ENCODE data around the gene RAET1L.

DNA sequence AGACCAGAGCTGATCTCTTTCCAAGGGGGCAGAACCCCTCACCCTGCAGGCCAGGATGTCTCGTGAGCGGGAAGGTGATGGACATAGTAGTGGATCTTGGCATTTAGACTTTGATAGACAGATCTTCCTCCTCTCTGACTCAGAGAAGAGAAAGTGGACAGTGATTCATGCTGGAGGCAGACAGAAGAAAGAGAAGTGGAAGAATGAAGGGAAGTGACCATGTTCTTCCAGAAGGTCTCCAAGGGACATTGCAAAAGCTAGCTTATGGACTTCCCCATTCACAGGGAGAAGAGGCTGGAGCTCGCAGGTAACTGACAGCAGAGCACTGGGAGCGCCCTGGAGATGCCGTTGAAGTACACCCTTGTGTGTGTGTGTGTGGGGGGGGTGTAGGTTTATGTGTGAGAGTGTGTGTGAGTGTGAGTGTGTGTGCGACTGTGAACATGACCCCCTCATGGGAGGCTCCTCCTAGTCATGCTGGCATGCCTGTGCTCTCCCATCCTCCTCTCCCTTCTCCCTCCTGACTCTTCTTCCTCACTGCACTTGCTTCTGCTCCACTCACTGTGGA, 8.0 kb upstream of the RAET1L start:
- TF ChIP-seq POLR2A (IDR thresholded peaks at IDR 0.05; ENCODE audit: low read depth, low read length) (no peak), CEBPB (IDR thresholded peaks at IDR 0.05; ENCODE audit: low read depth, low read length) (no peak), MXI1 (IDR thresholded peaks at IDR 0.05; ENCODE audit: borderline replicate concordance, low read depth, low read length) (no peak), RFX5 (IDR thresholded peaks at IDR 0.05; ENCODE audit: low read depth, low read length) (no peak), MAZ (IDR thresholded peaks at IDR 0.05; ENCODE audit: borderline replicate concordance, low read depth, low read length) (no peak), RCOR1 (IDR thresholded peaks at IDR 0.05; ENCODE audit: insufficient replicate concordance, low read length) (no peak)
- TF ChIP-seq, protein P1, sequence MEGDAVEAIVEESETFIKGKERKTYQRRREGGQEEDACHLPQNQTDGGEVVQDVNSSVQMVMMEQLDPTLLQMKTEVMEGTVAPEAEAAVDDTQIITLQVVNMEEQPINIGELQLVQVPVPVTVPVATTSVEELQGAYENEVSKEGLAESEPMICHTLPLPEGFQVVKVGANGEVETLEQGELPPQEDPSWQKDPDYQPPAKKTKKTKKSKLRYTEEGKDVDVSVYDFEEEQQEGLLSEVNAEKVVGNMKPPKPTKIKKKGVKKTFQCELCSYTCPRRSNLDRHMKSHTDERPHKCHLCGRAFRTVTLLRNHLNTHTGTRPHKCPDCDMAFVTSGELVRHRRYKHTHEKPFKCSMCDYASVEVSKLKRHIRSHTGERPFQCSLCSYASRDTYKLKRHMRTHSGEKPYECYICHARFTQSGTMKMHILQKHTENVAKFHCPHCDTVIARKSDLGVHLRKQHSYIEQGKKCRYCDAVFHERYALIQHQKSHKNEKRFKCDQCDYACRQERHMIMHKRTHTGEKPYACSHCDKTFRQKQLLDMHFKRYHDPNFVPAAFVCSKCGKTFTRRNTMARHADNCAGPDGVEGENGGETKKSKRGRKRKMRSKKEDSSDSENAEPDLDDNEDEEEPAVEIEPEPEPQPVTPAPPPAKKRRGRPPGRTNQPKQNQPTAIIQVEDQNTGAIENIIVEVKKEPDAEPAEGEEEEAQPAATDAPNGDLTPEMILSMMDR (conservative IDR thresholded peaks at IDR 0.05; ENCODE audit: low read depth, low read length) = no peak

Measured in IMR-90 (cell line).